Measurements from ENCODE around the gene SSBP3.

SSBP3 gene

GRCh38 chr1:54357967-54358366 lies 48.2 kb downstream of the SSBP3 start:
- H3K27ac ChIP-seq (ENCODE audit: low read depth, low read length), result no peak overlapping the region
- no peak overlapping the region for H2AFZ ChIP-seq (ENCODE audit: low read depth, low read length, severe bottlenecking)
- no peaks in the 10 kb centered on the region for H3K9me2 ChIP-seq (replicated peaks; ENCODE audit: insufficient read depth, low read length)
- H3K9ac ChIP-seq (ENCODE audit: low read length), result no peak overlapping the region
- H4K20me1 ChIP-seq (ENCODE audit: low read depth, low read length), result no peaks in the 10 kb centered on the region
- H3K4me3 ChIP-seq (ENCODE audit: insufficient read depth, low read length, poor library complexity, severe bottlenecking), result no peak overlapping the region
- H3K9me3 ChIP-seq (ENCODE audit: insufficient read depth, low read length), result no peaks in the 10 kb centered on the region
- no peak overlapping the region for H3K4me2 ChIP-seq (ENCODE audit: low read depth, low read length, poor library complexity, severe bottlenecking)
- no peaks in the 10 kb centered on the region for H3K36me3 ChIP-seq (ENCODE audit: low read length)
- H3K27me3 ChIP-seq (ENCODE audit: low read length), result no peaks in the 10 kb centered on the region
- TF ChIP-seq CTCF (IDR thresholded peaks at IDR 0.05; ENCODE audit: insufficient read depth, low read length, poor library complexity, severe bottlenecking), result no peak
- no peak for TF ChIP-seq EZH2phosphoT487 (conservative IDR thresholded peaks at IDR 0.05; ENCODE audit: low read length)
- H3K79me2 ChIP-seq (ENCODE audit: insufficient read depth, low read length), result no peaks in the 10 kb centered on the region
- H3F3A ChIP-seq (ENCODE audit: insufficient read depth), result no peaks in the 10 kb centered on the region

GRCh38 chr1:54356680-54357147 lies 49.5 kb downstream of the SSBP3 start:
- no peaks in the 10 kb centered on the region for H4K20me1 ChIP-seq (ENCODE audit: low read depth, low read length)
- no peaks in the 10 kb centered on the region for H3F3A ChIP-seq (ENCODE audit: insufficient read depth)
- no peaks in the 10 kb centered on the region for H3K9me3 ChIP-seq (ENCODE audit: insufficient read depth, low read length)
- no peaks in the 10 kb centered on the region for H3K27me3 ChIP-seq (ENCODE audit: low read length)
- H3K9me2 ChIP-seq (replicated peaks; ENCODE audit: insufficient read depth, low read length), result no peaks in the 10 kb centered on the region
- no peaks in the 10 kb centered on the region for H3K79me2 ChIP-seq (ENCODE audit: insufficient read depth, low read length)
- H3K27ac ChIP-seq (ENCODE audit: low read depth, low read length), result no peak overlapping the region
- no peaks in the 10 kb centered on the region for H3K36me3 ChIP-seq (ENCODE audit: low read length)
- no peak overlapping the region for H3K9ac ChIP-seq (ENCODE audit: low read length)
- no peak overlapping the region for H3K4me3 ChIP-seq (ENCODE audit: insufficient read depth, low read length, poor library complexity, severe bottlenecking)
- H2AFZ ChIP-seq (ENCODE audit: low read depth, low read length, severe bottlenecking), result no peak overlapping the region
- TF ChIP-seq CTCF (IDR thresholded peaks at IDR 0.05; ENCODE audit: insufficient read depth, low read length, poor library complexity, severe bottlenecking) (no peak), EZH2phosphoT487 (conservative IDR thresholded peaks at IDR 0.05; ENCODE audit: low read length) (no peak)
- no peak overlapping the region for H3K4me2 ChIP-seq (ENCODE audit: low read depth, low read length, poor library complexity, severe bottlenecking)

- no peaks in the 10 kb centered on the region for H3F3A ChIP-seq (ENCODE audit: insufficient read depth)
- no peaks in the 10 kb centered on the region for H3K79me2 ChIP-seq (ENCODE audit: insufficient read depth, low read length)
- no peak overlapping the region for H3K9ac ChIP-seq (ENCODE audit: low read length)
- H2AFZ ChIP-seq (ENCODE audit: low read depth, low read length, severe bottlenecking), result no peak overlapping the region
- H3K4me3 ChIP-seq (ENCODE audit: insufficient read depth, low read length, poor library complexity, severe bottlenecking), result no peak overlapping the region
- no peaks in the 10 kb centered on the region for H4K20me1 ChIP-seq (ENCODE audit: low read depth, low read length)
- no peak for TF ChIP-seq EZH2phosphoT487 (conservative IDR thresholded peaks at IDR 0.05; ENCODE audit: low read length)
- TF ChIP-seq CTCF (IDR thresholded peaks at IDR 0.05; ENCODE audit: insufficient read depth, low read length, poor library complexity, severe bottlenecking), result no peak
- no peak overlapping the region for H3K27ac ChIP-seq (ENCODE audit: low read depth, low read length)
- no peaks in the 10 kb centered on the region for H3K27me3 ChIP-seq (ENCODE audit: low read length)
- H3K4me2 ChIP-seq (ENCODE audit: low read depth, low read length, poor library complexity, severe bottlenecking), result no peak overlapping the region
- H3K9me2 ChIP-seq (replicated peaks; ENCODE audit: insufficient read depth, low read length), result no peaks in the 10 kb centered on the region
- H3K9me3 ChIP-seq (ENCODE audit: insufficient read depth, low read length), result no peaks in the 10 kb centered on the region
- H3K36me3 ChIP-seq (ENCODE audit: low read length), result no peaks in the 10 kb centered on the region
These were observed 50.1 kb downstream of the SSBP3 start for GRCh38 chr1:54355931-54356679.
